ENCODE measurements around the gene DSCAML1. TPM values are rescaled to one million over a fixed set of nuclear protein-coding genes. Genes with fewer than 3 reads are reported as not detected.
"Not testable (repeated sequence)": the region's sequence is repeated elsewhere in the genome, so short reads cannot be mapped to it uniquely, and the experiment has no call there.

Gene DSCAML1
- polyA plus RNA-seq, 3 donors, result 2.4 to 4.0 (median 2.9) TPM

GRCh38 chr11:117794772-117795629 is 2.0 kb downstream of the DSCAML1 start:
- DNase-seq, result no peak

- DNase-seq, result no peak
Measured at GRCh38 chr11:117794135-117794534, 2.9 kb downstream of the DSCAML1 start.

GRCh38 chr11:117793583-117793982 is 3.4 kb downstream of the DSCAML1 start:
- no peak for DNase-seq

- DNase-seq, result no peak
Measured at GRCh38 chr11:117792992-117793391, 4.0 kb downstream of the DSCAML1 start.

GRCh38 chr11:117792241-117792640 is 4.8 kb downstream of the DSCAML1 start:
- no peak for DNase-seq

- DNase-seq, result no peak
Measured at GRCh38 chr11:117790279-117790678, 6.7 kb downstream of the DSCAML1 start.

- no peak for DNase-seq
Measured at GRCh38 chr11:117789241-117789640, 7.8 kb downstream of the DSCAML1 start.

GRCh38 chr11:117786135-117786870 is 10.7 kb downstream of the DSCAML1 start:
- no peak for DNase-seq

- DNase-seq, result no peak
Measured at GRCh38 chr11:117782101-117782500, 14.9 kb downstream of the DSCAML1 start.

- DNase-seq, result no peak
Measured at GRCh38 chr11:117781627-117782026, 15.4 kb downstream of the DSCAML1 start.

- DNase-seq, result no peak
Measured at GRCh38 chr11:117780456-117780855, 16.6 kb downstream of the DSCAML1 start.

- no peak for DNase-seq
Measured at GRCh38 chr11:117774553-117774952, 22.5 kb downstream of the DSCAML1 start.

- no peak for DNase-seq
Measured at GRCh38 chr11:117772360-117772759, 24.7 kb downstream of the DSCAML1 start.

GRCh38 chr11:117771841-117772240 is 25.2 kb downstream of the DSCAML1 start:
- DNase-seq, result no peak

GRCh38 chr11:117771197-117771596 is 25.8 kb downstream of the DSCAML1 start:
- no peak for DNase-seq

GRCh38 chr11:117770061-117770460 is 27.0 kb downstream of the DSCAML1 start:
- DNase-seq, result no peak

GRCh38 chr11:117769533-117769932 is 27.5 kb downstream of the DSCAML1 start:
- DNase-seq, result no peak

GRCh38 chr11:117768506-117768905 is 28.5 kb downstream of the DSCAML1 start:
- no peak for DNase-seq

GRCh38 chr11:117767071-117767470 is 29.9 kb downstream of the DSCAML1 start:
- DNase-seq, result no peak

GRCh38 chr11:117766576-117766975 is 30.4 kb downstream of the DSCAML1 start:
- DNase-seq, result no peak

GRCh38 chr11:117766026-117766425 is 31.0 kb downstream of the DSCAML1 start:
- DNase-seq, result no peak

- no peak for DNase-seq
Measured at GRCh38 chr11:117765068-117765467, 31.9 kb downstream of the DSCAML1 start.

- not testable (repeated sequence) for DNase-seq
Measured at GRCh38 chr11:117763465-117763864, 33.6 kb downstream of the DSCAML1 start.

All from renal pelvis (tissue), 4 donors.